T-cell (primary cell): ENCODE measurements around the gene SAMD11. TPM values are rescaled to one million over a fixed set of nuclear protein-coding genes. Genes with fewer than 3 reads are reported as not detected.

Experiments
- ATAC-seq, 4 experiments: fragments of 200-7000 bp in 3 of 4; fragments of 150-1000 bp in 1 of 4; cut with Tn5 transposase; replicated peaks in 1 of 4; 1 replicate in 3 of 4; 2 replicates in 1 of 4; pipeline ENCODE4 v1.10.0; 2021; ENCODE audit warnings: moderate library complexity in 3 of 4, mild to moderate bottlenecking in 2 of 4, moderate number of reproducible peaks in 1 of 4
- CTCF ChIA-PET, 2 donors: fragments of 300-600 bp; sonication (Branson Sonifier 250); formaldehyde crosslinking; loops; one replicate each; lab custom pipeline; 2022; ENCODE audit warnings: antibody characterized with exemption in 2 of 2; lab: Charles Lee
- POLR2A ChIA-PET, 2 donors: fragments of 300-600 bp; sonication (Branson Sonifier 250); formaldehyde crosslinking; loops; one replicate each; lab custom pipeline; 2022; ENCODE audit warnings: antibody characterized with exemption in 2 of 2; lab: Charles Lee
- DNase-seq, 35 experiments: peaks; one replicate each; pipeline versions ENCODE4 v3.0.0 to v3.0.0-alpha.2; 2013 to 2023
- H3K27ac ChIP-seq: one replicate; pipeline ENCODE4 v1.5.1; 2013; ENCODE audit warnings: low read length
- H3K27me3 ChIP-seq, 2 experiments: replicated peaks in 1 of 2; 1 replicate in 1 of 2; 2 replicates in 1 of 2; pipeline versions ENCODE4 v1.6.1 to v1.7.0; 2013; ENCODE audit warnings: low read length in 1 of 2, mixed read lengths in 1 of 2; ENCODE audit not compliant: control insufficient read depth in 2 of 2, insufficient read depth in 2 of 2; ENCODE audit errors: extremely low read depth in 1 of 2
- H3K36me3 ChIP-seq, 2 donors: 1 replicate in 1 of 2; 2 replicates in 1 of 2; pipeline versions ENCODE4 v1.6.1 to v1.7.0; 2013; ENCODE audit warnings: low read length in 1 of 2; ENCODE audit not compliant: control insufficient read depth in 2 of 2, insufficient read depth in 1 of 2; ENCODE audit errors: extremely low read depth in 1 of 2
- H3K4me1 ChIP-seq, 2 experiments: 1 replicate in 1 of 2; 2 replicates in 1 of 2; pipeline versions ENCODE4 v1.6.1 to v1.7.0; 2013; ENCODE audit warnings: low read length in 2 of 2, mixed read lengths in 1 of 2; ENCODE audit not compliant: insufficient read depth in 2 of 2, control insufficient read depth in 1 of 2; ENCODE audit errors: extremely low read depth in 1 of 2
- H3K4me3 ChIP-seq, 2 donors: 1 replicate in 1 of 2; 2 replicates in 1 of 2; pipeline versions ENCODE4 v1.5.1 to v1.7.0; 2013; ENCODE audit warnings: mild to moderate bottlenecking in 2 of 2, low read length in 1 of 2, moderate library complexity in 1 of 2; ENCODE audit not compliant: control insufficient read depth in 1 of 2; ENCODE audit errors: extremely low read depth in 1 of 2
- H3K9me3 ChIP-seq: 2 replicates; pipeline ENCODE4 v1.7.0; 2013
- H3K27ac Mint-ChIP-seq, 2 donors: one replicate each; pipeline ENCODE4 v1.8.0; 2020 to 2021; ENCODE audit warnings: mild to moderate bottlenecking in 2 of 2, mixed read lengths in 2 of 2
- H3K27me3 Mint-ChIP-seq, 2 donors: one replicate each; pipeline ENCODE4 v1.8.0; 2021 to 2022; ENCODE audit warnings: mixed read lengths in 2 of 2
- H3K36me3 Mint-ChIP-seq: one replicate; pipeline ENCODE4 v1.8.0; 2021; ENCODE audit warnings: mixed read lengths
- H3K4me1 Mint-ChIP-seq, 3 donors: one replicate each; pipeline ENCODE4 v1.8.0; 2020 to 2022; ENCODE audit warnings: mixed read lengths in 3 of 3, mild to moderate bottlenecking in 1 of 3
- H3K4me3 Mint-ChIP-seq, 3 donors: one replicate each; pipeline ENCODE4 v1.8.0; 2020 to 2022; ENCODE audit warnings: mild to moderate bottlenecking in 3 of 3, mixed read lengths in 3 of 3, moderate library complexity in 3 of 3
- H3K9me3 Mint-ChIP-seq, 3 donors: one replicate each; pipeline ENCODE4 v1.8.0; 2020 to 2022; ENCODE audit warnings: mixed read lengths in 3 of 3
- WGBS: methylation state at CpG from one replicate; pipeline ENCODE4 v1.1.5; 2013; ENCODE audit warnings: missing lambda C conversion rate; ENCODE audit not compliant: insufficient coverage; 5-methylcytosine and 5-hydroxymethylcytosine counted together
- total RNA-seq, 35 experiments: library from RNA in 6 of 35; stranded (reverse) in 6 of 35; fragments of 120-200 nt in 1 of 35; gene quantifications; one replicate each; pipeline versions ENCODE4 v1.2.1 to v1.2.4 and lab custom pipeline; 2013 to 2026

SAMD11 gene
- total RNA-seq, 5 donors from 2014 or later (not counting 1 experiment from before 2014, with no cell fraction given) = 0.32 to 0.70 (median 0.53) TPM; not detected in 2

GRCh38 chr1:929712-930632, 6.2 kb downstream of the SAMD11 start:
- H3K27ac Mint-ChIP-seq = no peak overlapping the region
- POLR2A ChIA-PET = no interaction called here
- H3K9me3 ChIP-seq = no peaks in the 10 kb centered on the region
- H3K9me3 Mint-ChIP-seq = no peaks in the 10 kb centered on the region
- peaks cover 15 to 42% of the 10 kb centered on the region in 2 donors for H3K27me3 Mint-ChIP-seq
- no peaks in the 10 kb centered on the region for H3K36me3 ChIP-seq
- no peak overlapping the region for H3K4me3 Mint-ChIP-seq
- DNase-seq (no peak), ATAC-seq (no peak)
- peaks cover 5 to 10% (median 9%) of the 10 kb centered on the region in 3 donors for H3K4me1 Mint-ChIP-seq
- H3K36me3 Mint-ChIP-seq = no peaks in the 10 kb centered on the region
- CTCF ChIA-PET = interaction anchor here in 1 of 2 donors (0.5 kb wide), 1 partner anchor 26 kb away, joined by 3 read pairs; no protein-coding TSS in a partner anchor
- peaks cover 0 to 12% of the 10 kb centered on the region in 2 experiments for H3K4me1 ChIP-seq
- 83% methylated on average over 34 of the region's 40 CpGs for WGBS
- H3K27ac ChIP-seq = no peak overlapping the region
- H3K27me3 ChIP-seq = peaks cover 4 to 67% of the 10 kb centered on the region in 2 experiments
- no peak overlapping the region for H3K4me3 ChIP-seq

- POLR2A ChIA-PET = no interaction called here
- H3K4me3 Mint-ChIP-seq = no peak overlapping the region
- no peak for ATAC-seq
Observed at GRCh38 chr1:930633-931138, 7.0 kb downstream of the SAMD11 start.

GRCh38 chr1:931380-932172, 7.9 kb downstream of the SAMD11 start:
- POLR2A ChIA-PET = no interaction called here
- H3K36me3 ChIP-seq = no peaks in the 10 kb centered on the region
- no peak for ATAC-seq
- WGBS = 65% methylated on average over 10 of the region's 15 CpGs
- peaks cover 0 to 70% of the 10 kb centered on the region in 2 experiments for H3K27me3 ChIP-seq
- no peak overlapping the region for H3K27ac Mint-ChIP-seq
- H3K27ac ChIP-seq = no peak overlapping the region
- H3K4me1 Mint-ChIP-seq = peaks cover 3 to 5% (median 3%) of the 10 kb centered on the region in 3 donors
- no peaks in the 10 kb centered on the region for H3K36me3 Mint-ChIP-seq
- CTCF ChIA-PET = no interaction called here
- H3K4me3 ChIP-seq = no peak overlapping the region
- no peak for DNase-seq
- no peaks in the 10 kb centered on the region for H3K9me3 ChIP-seq
- no peaks in the 10 kb centered on the region for H3K9me3 Mint-ChIP-seq
- H3K4me1 ChIP-seq = peaks cover 0 to 13% of the 10 kb centered on the region in 2 experiments
- peaks cover 18 to 40% of the 10 kb centered on the region in 2 donors for H3K27me3 Mint-ChIP-seq
- H3K4me3 Mint-ChIP-seq = peak overlapping the region in 1 of 3 donors; percentile 32

More at GRCh38 chr1:930633-931138, 7.0 kb downstream of the SAMD11 start:
- H3K36me3 ChIP-seq = no peaks in the 10 kb centered on the region
- H3K27ac ChIP-seq = no peak overlapping the region
- H3K9me3 ChIP-seq = no peaks in the 10 kb centered on the region
- WGBS = 77% methylated on average over 18 of the region's 18 CpGs
- peaks cover 4 to 70% of the 10 kb centered on the region in 2 experiments for H3K27me3 ChIP-seq
- CTCF ChIA-PET = no interaction called here
- peaks cover 0 to 14% of the 10 kb centered on the region in 2 experiments for H3K4me1 ChIP-seq
- Mint-ChIP-seq H3K27ac (no peak overlapping the region), H3K9me3 (no peaks in the 10 kb centered on the region), H3K27me3 (peaks cover 21 to 48% of the 10 kb centered on the region in 2 donors), H3K4me1 (peaks cover 5 to 10% (median 10%) of the 10 kb centered on the region in 3 donors), H3K36me3 (no peaks in the 10 kb centered on the region)
- no peak for DNase-seq
- H3K4me3 ChIP-seq = no peak overlapping the region

GRCh38 chr1:932173-932510, 8.4 kb downstream of the SAMD11 start:
- Histone ChIP-seq H3K9me3 (no peaks in the 10 kb centered on the region), H3K27ac (no peak overlapping the region), H3K4me1 (peaks cover 0 to 13% of the 10 kb centered on the region in 2 experiments), H3K36me3 (no peaks in the 10 kb centered on the region), H3K4me3 (no peak overlapping the region), H3K27me3 (peaks cover 0 to 68% of the 10 kb centered on the region in 2 experiments)
- H3K9me3 Mint-ChIP-seq = no peaks in the 10 kb centered on the region
- DNase-seq (no peak), ATAC-seq (no peak)
- 86% methylated on average over 16 of the region's 16 CpGs for WGBS
- H3K27ac Mint-ChIP-seq = no peak overlapping the region
- H3K27me3 Mint-ChIP-seq = peaks cover 15 to 39% of the 10 kb centered on the region in 2 donors
- no peaks in the 10 kb centered on the region for H3K36me3 Mint-ChIP-seq
- peaks cover 3 to 5% (median 3%) of the 10 kb centered on the region in 3 donors for H3K4me1 Mint-ChIP-seq
- CTCF ChIA-PET = no interaction called here
- POLR2A ChIA-PET = no interaction called here
- H3K4me3 Mint-ChIP-seq = no peak overlapping the region

GRCh38 chr1:932776-933602, 9.3 kb downstream of the SAMD11 start:
- 80% methylated on average over 21 of the region's 25 CpGs for WGBS
- Histone ChIP-seq H3K4me3 (no peak overlapping the region), H3K27ac (no peak overlapping the region), H3K4me1 (peaks cover 0 to 13% of the 10 kb centered on the region in 2 experiments), H3K36me3 (no peaks in the 10 kb centered on the region), H3K9me3 (no peaks in the 10 kb centered on the region), H3K27me3 (peaks cover 0 to 68% of the 10 kb centered on the region in 2 experiments)
- H3K9me3 Mint-ChIP-seq = no peaks in the 10 kb centered on the region
- H3K4me3 Mint-ChIP-seq = no peak overlapping the region
- H3K36me3 Mint-ChIP-seq = no peaks in the 10 kb centered on the region
- DNase-seq = no peak
- peaks cover 18 to 37% of the 10 kb centered on the region in 2 donors for H3K27me3 Mint-ChIP-seq
- ChIA-PET CTCF (no interaction called here), POLR2A (no interaction called here)
- H3K27ac Mint-ChIP-seq = no peak overlapping the region
- peaks cover 3 to 5% (median 3%) of the 10 kb centered on the region in 3 donors for H3K4me1 Mint-ChIP-seq
- no peak for ATAC-seq
